T-cell (primary cell): Measurements from ENCODE around the gene STXBP3. TPM values are rescaled to one million over a fixed set of nuclear protein-coding genes. Genes with fewer than 3 reads are reported as not detected.

Source experiments
- ATAC-seq, 4 experiments: fragments of 200-7000 bp in 3 of 4; fragments of 150-1000 bp in 1 of 4; cut with Tn5 transposase; replicated peaks in 1 of 4; 1 replicate in 3 of 4; 2 replicates in 1 of 4; pipeline ENCODE4 v1.10.0; 2021; ENCODE audit warnings: moderate library complexity in 3 of 4, mild to moderate bottlenecking in 2 of 4, moderate number of reproducible peaks in 1 of 4
- CTCF ChIA-PET, 2 donors: fragments of 300-600 bp; sonication (Branson Sonifier 250); formaldehyde crosslinking; loops; one replicate each; lab custom pipeline; 2022; ENCODE audit warnings: antibody characterized with exemption in 2 of 2; lab: Charles Lee
- POLR2A ChIA-PET, 2 donors: fragments of 300-600 bp; sonication (Branson Sonifier 250); formaldehyde crosslinking; loops; one replicate each; lab custom pipeline; 2022; ENCODE audit warnings: antibody characterized with exemption in 2 of 2; lab: Charles Lee
- DNase-seq, 35 experiments: peaks; one replicate each; pipeline versions ENCODE4 v3.0.0 to v3.0.0-alpha.2; 2013 to 2023
- H3K27ac ChIP-seq: one replicate; pipeline ENCODE4 v1.5.1; 2013; ENCODE audit warnings: low read length
- H3K27me3 ChIP-seq, 2 experiments: replicated peaks in 1 of 2; 1 replicate in 1 of 2; 2 replicates in 1 of 2; pipeline versions ENCODE4 v1.6.1 to v1.7.0; 2013; ENCODE audit warnings: low read length in 1 of 2, mixed read lengths in 1 of 2; ENCODE audit not compliant: control insufficient read depth in 2 of 2, insufficient read depth in 2 of 2; ENCODE audit errors: extremely low read depth in 1 of 2
- H3K36me3 ChIP-seq, 2 donors: 1 replicate in 1 of 2; 2 replicates in 1 of 2; pipeline versions ENCODE4 v1.6.1 to v1.7.0; 2013; ENCODE audit warnings: low read length in 1 of 2; ENCODE audit not compliant: control insufficient read depth in 2 of 2, insufficient read depth in 1 of 2; ENCODE audit errors: extremely low read depth in 1 of 2
- H3K4me1 ChIP-seq, 2 experiments: 1 replicate in 1 of 2; 2 replicates in 1 of 2; pipeline versions ENCODE4 v1.6.1 to v1.7.0; 2013; ENCODE audit warnings: low read length in 2 of 2, mixed read lengths in 1 of 2; ENCODE audit not compliant: insufficient read depth in 2 of 2, control insufficient read depth in 1 of 2; ENCODE audit errors: extremely low read depth in 1 of 2
- H3K4me3 ChIP-seq, 2 donors: 1 replicate in 1 of 2; 2 replicates in 1 of 2; pipeline versions ENCODE4 v1.5.1 to v1.7.0; 2013; ENCODE audit warnings: mild to moderate bottlenecking in 2 of 2, low read length in 1 of 2, moderate library complexity in 1 of 2; ENCODE audit not compliant: control insufficient read depth in 1 of 2; ENCODE audit errors: extremely low read depth in 1 of 2
- H3K9me3 ChIP-seq: 2 replicates; pipeline ENCODE4 v1.7.0; 2013
- H3K27ac Mint-ChIP-seq, 2 donors: one replicate each; pipeline ENCODE4 v1.8.0; 2020 to 2021; ENCODE audit warnings: mild to moderate bottlenecking in 2 of 2, mixed read lengths in 2 of 2
- H3K27me3 Mint-ChIP-seq, 2 donors: one replicate each; pipeline ENCODE4 v1.8.0; 2021 to 2022; ENCODE audit warnings: mixed read lengths in 2 of 2
- H3K36me3 Mint-ChIP-seq: one replicate; pipeline ENCODE4 v1.8.0; 2021; ENCODE audit warnings: mixed read lengths
- H3K4me1 Mint-ChIP-seq, 3 donors: one replicate each; pipeline ENCODE4 v1.8.0; 2020 to 2022; ENCODE audit warnings: mixed read lengths in 3 of 3, mild to moderate bottlenecking in 1 of 3
- H3K4me3 Mint-ChIP-seq, 3 donors: one replicate each; pipeline ENCODE4 v1.8.0; 2020 to 2022; ENCODE audit warnings: mild to moderate bottlenecking in 3 of 3, mixed read lengths in 3 of 3, moderate library complexity in 3 of 3
- H3K9me3 Mint-ChIP-seq, 3 donors: one replicate each; pipeline ENCODE4 v1.8.0; 2020 to 2022; ENCODE audit warnings: mixed read lengths in 3 of 3
- WGBS: methylation state at CpG from one replicate; pipeline ENCODE4 v1.1.5; 2013; ENCODE audit warnings: missing lambda C conversion rate; ENCODE audit not compliant: insufficient coverage; 5-methylcytosine and 5-hydroxymethylcytosine counted together
- total RNA-seq, 35 experiments: library from RNA in 6 of 35; stranded (reverse) in 6 of 35; fragments of 120-200 nt in 1 of 35; gene quantifications; one replicate each; pipeline versions ENCODE4 v1.2.1 to v1.2.4 and lab custom pipeline; 2013 to 2026

The STXBP3 gene
- total RNA-seq, 5 donors from 2014 or later (not counting 1 experiment from before 2014, with no cell fraction given): 52.8 to 66.2 (median 59.9) TPM

DNA sequence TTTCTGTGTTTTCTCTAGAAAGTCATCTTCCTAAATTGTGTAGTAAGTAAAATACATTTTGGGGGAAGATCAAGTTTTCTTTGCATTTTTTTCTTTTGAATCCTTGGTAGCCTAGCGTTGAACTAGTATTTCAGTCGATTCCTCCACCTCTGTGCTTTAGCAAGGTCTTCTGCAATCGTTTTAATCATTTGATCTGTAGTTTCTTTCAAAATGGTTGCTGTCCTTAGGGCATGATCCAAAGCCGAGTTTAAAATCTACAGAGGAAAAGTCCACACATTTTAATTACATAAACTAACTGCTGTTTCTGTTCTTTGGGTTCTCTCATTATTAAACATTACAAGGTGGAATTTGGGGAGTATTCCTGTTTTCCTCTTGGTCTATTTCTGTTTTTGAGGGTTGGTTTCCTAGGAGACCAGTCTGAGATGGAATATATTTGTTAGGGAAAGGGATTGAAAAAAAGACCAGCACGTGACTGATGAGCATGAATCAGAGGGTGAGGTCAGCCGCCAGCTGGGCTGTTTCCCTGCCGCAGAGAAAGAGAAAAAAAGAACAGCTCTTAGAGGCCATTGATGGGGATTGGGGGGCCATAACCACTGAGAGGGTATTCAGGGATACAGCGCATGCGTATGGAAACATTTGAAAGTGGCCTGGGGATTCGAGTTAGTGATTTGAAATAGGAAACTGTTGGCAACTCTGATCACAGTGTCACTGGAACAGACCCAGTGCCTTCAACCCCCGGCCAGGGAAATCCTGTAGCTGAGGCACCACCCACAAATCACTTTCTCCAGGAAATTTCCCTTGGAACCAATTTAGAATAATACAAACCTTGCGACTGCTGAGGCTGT lies 69.8 kb downstream of the STXBP3 start:
- ATAC-seq (no peak), DNase-seq (no peak)
- ChIA-PET CTCF (interaction anchor here in 1 of 2 donors (0.6 kb wide), 1 partner anchor 11 kb away, joined by 5 read pairs; no protein-coding TSS in a partner anchor), POLR2A (no interaction called here)
- Histone ChIP-seq H3K9me3 (no peaks in the 10 kb centered on the region), H3K27ac (no peak overlapping the region), H3K36me3 (no peaks in the 10 kb centered on the region), H3K4me1 (no peaks in the 10 kb centered on the region), H3K4me3 (no peak overlapping the region), H3K27me3 (no peaks in the 10 kb centered on the region)
- H3K9me3 Mint-ChIP-seq: no peaks in the 10 kb centered on the region
- peaks cover 6% of the 10 kb centered on the region for H3K36me3 Mint-ChIP-seq
- H3K4me1 Mint-ChIP-seq: no peaks in the 10 kb centered on the region
- H3K27ac Mint-ChIP-seq: no peak overlapping the region
- peaks cover 0 to 3% of the 10 kb centered on the region in 2 donors for H3K27me3 Mint-ChIP-seq
- 82% methylated on average over 9 of the region's 12 CpGs for WGBS
- no peak overlapping the region for H3K4me3 Mint-ChIP-seq

DNA sequence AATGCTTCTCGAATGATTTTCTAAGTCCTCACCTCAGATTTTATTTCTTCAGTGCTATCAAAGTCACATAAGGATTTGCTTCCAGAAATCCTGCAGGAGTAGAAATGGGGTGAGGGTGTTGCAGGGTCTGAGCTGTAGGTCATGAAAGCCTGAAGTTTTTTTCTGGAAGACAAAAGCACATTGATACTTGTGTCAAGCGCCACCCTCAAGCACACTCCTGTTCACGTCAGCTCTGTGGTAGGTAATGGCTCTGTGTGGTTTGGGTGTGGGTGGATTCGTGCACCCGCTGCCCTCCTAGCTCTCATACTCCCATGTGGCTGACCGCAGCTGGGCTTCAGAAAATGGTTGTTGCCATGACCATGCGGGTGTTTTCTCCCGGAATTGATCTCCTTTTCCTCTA lies 70.5 kb downstream of the STXBP3 start:
- Histone ChIP-seq H3K4me1 (no peaks in the 10 kb centered on the region), H3K9me3 (no peaks in the 10 kb centered on the region), H3K4me3 (no peak overlapping the region), H3K27me3 (no peaks in the 10 kb centered on the region), H3K36me3 (no peaks in the 10 kb centered on the region), H3K27ac (no peak overlapping the region)
- ChIA-PET CTCF (interaction anchor here in 1 of 2 donors (0.6 kb wide), 1 partner anchor 10 kb away, joined by 5 read pairs; no protein-coding TSS in a partner anchor), POLR2A (no interaction called here)
- 80% methylated on average over 2 of the region's 8 CpGs for WGBS
- no peaks in the 10 kb centered on the region for H3K36me3 Mint-ChIP-seq
- no peak overlapping the region for H3K27ac Mint-ChIP-seq
- ATAC-seq: no peak
- peaks cover 0 to 3% of the 10 kb centered on the region in 2 donors for H3K27me3 Mint-ChIP-seq
- H3K9me3 Mint-ChIP-seq: no peaks in the 10 kb centered on the region
- no peak overlapping the region for H3K4me3 Mint-ChIP-seq
- no peak for DNase-seq
- no peaks in the 10 kb centered on the region for H3K4me1 Mint-ChIP-seq

DNA sequence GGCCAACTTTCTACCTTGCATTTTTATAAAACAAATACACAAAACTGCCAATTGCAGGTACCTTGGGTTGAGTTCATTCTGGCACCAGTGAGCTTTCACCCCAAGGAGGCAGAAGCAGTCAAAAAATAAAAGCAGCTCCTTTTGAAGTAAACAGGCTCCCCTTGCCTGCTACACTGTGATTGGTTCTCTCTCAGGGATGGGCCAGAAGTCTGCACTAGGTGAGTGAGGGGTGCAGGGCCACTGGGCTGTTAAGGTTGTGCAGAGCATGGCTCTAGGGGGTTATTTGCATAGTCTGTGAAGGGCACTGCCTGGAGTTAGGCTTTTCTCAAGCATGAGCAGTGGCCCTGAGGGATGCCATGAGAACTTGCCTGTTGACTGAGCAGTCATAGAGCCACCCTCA lies 71.3 kb downstream of the STXBP3 start:
- Mint-ChIP-seq H3K36me3 (no peaks in the 10 kb centered on the region), H3K4me1 (no peaks in the 10 kb centered on the region), H3K9me3 (no peaks in the 10 kb centered on the region), H3K27me3 (peaks cover 0 to 3% of the 10 kb centered on the region in 2 donors), H3K27ac (no peak overlapping the region), H3K4me3 (no peak overlapping the region)
- Histone ChIP-seq H3K9me3 (no peaks in the 10 kb centered on the region), H3K4me1 (no peaks in the 10 kb centered on the region), H3K27ac (no peak overlapping the region), H3K36me3 (no peaks in the 10 kb centered on the region), H3K27me3 (no peaks in the 10 kb centered on the region), H3K4me3 (no peak overlapping the region)
- DNase-seq (no peak), ATAC-seq (no peak)
- POLR2A ChIA-PET: no interaction called here
- CTCF ChIA-PET: no interaction called here

DNA sequence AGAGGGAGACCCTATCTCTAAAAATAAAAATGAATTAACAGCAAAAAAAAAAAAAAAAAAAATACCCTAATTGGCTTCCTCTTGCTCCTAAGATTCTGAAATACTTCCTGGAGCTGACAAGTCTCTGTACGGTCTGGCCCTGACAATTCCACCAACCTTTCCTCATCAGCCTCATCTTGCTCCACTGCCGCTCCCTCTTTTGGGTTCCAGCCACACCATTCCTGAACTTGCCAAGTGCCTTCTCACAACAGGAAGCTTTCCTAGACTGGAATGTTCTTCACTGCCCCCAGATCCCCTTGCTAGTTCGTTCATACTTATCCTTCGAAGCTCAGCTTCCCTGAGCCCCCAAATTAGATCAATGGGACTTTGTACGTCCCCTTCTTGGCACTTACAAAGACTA lies 73.4 kb downstream of the STXBP3 start:
- no peak overlapping the region for H3K27ac Mint-ChIP-seq
- Histone ChIP-seq H3K4me3 (no peak overlapping the region), H3K27me3 (no peaks in the 10 kb centered on the region), H3K36me3 (no peaks in the 10 kb centered on the region), H3K4me1 (no peaks in the 10 kb centered on the region), H3K27ac (no peak overlapping the region), H3K9me3 (no peaks in the 10 kb centered on the region)
- ATAC-seq (no peak), DNase-seq (no peak)
- H3K4me3 Mint-ChIP-seq: no peak overlapping the region
- peaks cover 0 to 3% of the 10 kb centered on the region in 2 donors for H3K27me3 Mint-ChIP-seq
- ChIA-PET CTCF (interaction anchor here in 1 of 2 donors (1.7 kb wide), 1 partner anchor 9 kb away, joined by 5 read pairs; no protein-coding TSS in a partner anchor), POLR2A (interaction anchor here (0.6 to 0.7 kb wide), 4 partner anchors 8 to 55 kb away, joined by 3 to 13 read pairs (median 4); no protein-coding TSS in a partner anchor)
- no peaks in the 10 kb centered on the region for H3K36me3 Mint-ChIP-seq
- 90% methylated on average over 5 of the region's 5 CpGs for WGBS
- H3K9me3 Mint-ChIP-seq: no peaks in the 10 kb centered on the region
- no peaks in the 10 kb centered on the region for H3K4me1 Mint-ChIP-seq

DNA sequence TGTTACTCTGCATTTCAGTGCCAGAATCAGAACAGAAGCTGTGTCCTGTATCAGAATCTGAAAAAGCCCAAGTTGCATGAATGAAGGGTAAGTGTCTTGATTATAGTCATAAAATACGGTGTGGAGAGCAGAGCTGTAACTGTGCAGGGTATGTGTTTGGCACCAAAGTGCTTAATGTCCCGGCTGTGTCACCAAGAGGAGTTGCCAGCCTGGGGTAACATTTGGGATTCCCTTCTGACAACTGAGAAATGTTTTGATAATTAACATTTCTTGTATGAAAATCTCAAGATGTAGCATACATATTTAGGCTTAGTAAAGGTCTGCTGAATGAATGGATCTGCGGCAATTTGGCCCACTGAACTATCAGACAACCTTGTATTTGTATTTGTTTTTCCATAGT lies 77.2 kb downstream of the STXBP3 start:
- Mint-ChIP-seq H3K4me1 (peaks cover 0 to 3% (median 0%) of the 10 kb centered on the region in 3 donors), H3K27me3 (peaks cover 0 to 3% of the 10 kb centered on the region in 2 donors), H3K36me3 (no peaks in the 10 kb centered on the region), H3K9me3 (no peaks in the 10 kb centered on the region), H3K4me3 (no peak overlapping the region), H3K27ac (no peak overlapping the region)
- ChIA-PET CTCF (interaction anchor here in 1 of 2 donors (0.6 to 1.1 kb wide), 2 partner anchors 43 to 80 kb away, joined by 3 to 4 read pairs; no protein-coding TSS in a partner anchor), POLR2A (no interaction called here)
- no peaks in the 10 kb centered on the region for H3K9me3 ChIP-seq
- no peaks in the 10 kb centered on the region for H3K36me3 ChIP-seq
- no peak for DNase-seq
- H3K4me1 ChIP-seq: no peaks in the 10 kb centered on the region
- 30% methylated on average over 1 of the region's 3 CpGs for WGBS
- H3K27ac ChIP-seq: no peak overlapping the region
- H3K27me3 ChIP-seq: no peaks in the 10 kb centered on the region
- ATAC-seq: no peak
- no peak overlapping the region for H3K4me3 ChIP-seq

DNA sequence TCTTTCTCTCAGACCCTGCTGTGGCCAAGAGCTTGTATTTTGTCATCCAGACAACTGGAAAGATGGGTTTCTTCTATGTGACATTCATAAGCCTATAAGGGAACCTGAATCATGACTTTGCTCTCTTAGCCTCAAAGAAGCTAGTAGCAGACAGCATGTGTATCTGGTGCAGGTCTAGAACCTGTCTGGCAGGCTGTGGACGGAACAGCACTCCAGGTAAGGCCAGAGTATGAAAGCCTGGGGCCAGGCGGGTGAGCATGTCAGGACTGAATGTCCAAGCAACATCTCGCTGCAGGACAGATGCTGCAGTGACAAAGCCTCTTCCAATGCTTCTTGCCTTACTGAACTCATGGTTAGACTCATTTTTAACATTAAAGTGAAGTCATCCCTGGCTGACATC lies 77.6 kb downstream of the STXBP3 start:
- ChIA-PET POLR2A (no interaction called here), CTCF (interaction anchor here in 1 of 2 donors (0.6 to 1.1 kb wide), 2 partner anchors 44 to 79 kb away, joined by 3 to 4 read pairs; no protein-coding TSS in a partner anchor)
- Histone ChIP-seq H3K4me1 (no peaks in the 10 kb centered on the region), H3K27ac (no peak overlapping the region), H3K36me3 (no peaks in the 10 kb centered on the region), H3K4me3 (no peak overlapping the region), H3K27me3 (no peaks in the 10 kb centered on the region), H3K9me3 (no peaks in the 10 kb centered on the region)
- 87% methylated on average over 2 of the region's 3 CpGs for WGBS
- DNase-seq (no peak), ATAC-seq (no peak)
- H3K9me3 Mint-ChIP-seq: no peaks in the 10 kb centered on the region
- H3K36me3 Mint-ChIP-seq: no peaks in the 10 kb centered on the region
- H3K4me3 Mint-ChIP-seq: no peak overlapping the region
- no peak overlapping the region for H3K27ac Mint-ChIP-seq
- H3K4me1 Mint-ChIP-seq: peaks cover 0 to 3% (median 0%) of the 10 kb centered on the region in 3 donors
- peaks cover 0 to 3% of the 10 kb centered on the region in 2 donors for H3K27me3 Mint-ChIP-seq
